Umbilical cord (tissue), 2 donors: ENCODE measurements around the gene ZNF211. TPM values are rescaled to one million over a fixed set of nuclear protein-coding genes. Genes with fewer than 3 reads are reported as not detected.

Source experiments
- DNase-seq: peaks from one replicate; pipeline ENCODE4 v3.0.0-alpha.2; 2015; ENCODE audit warnings: low spot score
- total RNA-seq: library from RNA; depleted of rRNA; stranded (reverse); fragments of >200 nt; gene quantifications from one replicate; pipeline ENCODE4 v1.2.3, GENCODE V29; 2014; ENCODE audit warnings: low replicate concordance; ENCODE audit not compliant: insufficient read depth

The ZNF211 gene
- 20.5 TPM for total RNA-seq

DNA sequence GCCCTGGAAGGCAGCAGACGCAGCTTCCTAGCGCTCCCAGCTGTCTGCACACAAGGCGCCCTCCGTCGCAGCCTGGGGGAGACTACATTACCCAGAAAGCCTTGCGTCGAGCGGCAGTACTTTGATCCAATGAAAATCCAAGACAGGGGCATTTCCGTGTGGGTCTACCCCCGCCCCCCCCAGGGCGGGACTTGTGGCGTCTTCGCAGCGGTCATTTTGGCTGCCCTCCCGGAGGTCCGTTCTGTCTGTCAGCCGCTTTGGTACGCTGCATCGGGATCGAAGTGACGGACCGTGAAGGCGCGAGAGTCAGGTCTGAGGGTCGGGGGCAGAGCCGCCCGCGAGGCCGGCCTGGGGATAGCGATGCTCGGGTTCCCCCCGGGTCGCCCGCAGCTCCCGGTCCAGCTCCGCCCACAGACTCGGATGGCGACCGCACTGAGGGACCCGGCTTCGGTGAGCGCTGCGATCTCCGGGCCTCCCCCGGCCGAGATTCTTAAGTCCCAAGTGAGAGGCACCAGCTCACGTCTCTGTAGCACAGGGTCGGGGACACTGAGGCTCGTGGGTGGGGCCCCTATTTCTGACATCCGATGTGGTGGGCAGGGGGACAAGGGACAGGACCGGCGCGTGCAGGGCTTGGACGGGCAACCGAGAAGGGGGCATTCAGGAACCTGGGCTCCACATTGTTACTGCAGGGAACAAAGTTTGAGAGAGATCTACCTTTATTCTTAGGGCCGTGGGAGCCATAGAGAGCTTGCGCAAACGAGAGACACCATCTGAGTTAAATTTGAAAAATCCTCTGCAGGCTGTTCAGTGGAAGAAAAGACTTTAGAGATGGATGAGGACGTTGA is at the start of gene ZNF211:
TSS of gene ZNF211 (plus strand) at position 182 of the 845 bp plus-strand sequence. CDS start at position 361, 179 bp downstream.
- DNase-seq: peak; percentile 98

DNA sequence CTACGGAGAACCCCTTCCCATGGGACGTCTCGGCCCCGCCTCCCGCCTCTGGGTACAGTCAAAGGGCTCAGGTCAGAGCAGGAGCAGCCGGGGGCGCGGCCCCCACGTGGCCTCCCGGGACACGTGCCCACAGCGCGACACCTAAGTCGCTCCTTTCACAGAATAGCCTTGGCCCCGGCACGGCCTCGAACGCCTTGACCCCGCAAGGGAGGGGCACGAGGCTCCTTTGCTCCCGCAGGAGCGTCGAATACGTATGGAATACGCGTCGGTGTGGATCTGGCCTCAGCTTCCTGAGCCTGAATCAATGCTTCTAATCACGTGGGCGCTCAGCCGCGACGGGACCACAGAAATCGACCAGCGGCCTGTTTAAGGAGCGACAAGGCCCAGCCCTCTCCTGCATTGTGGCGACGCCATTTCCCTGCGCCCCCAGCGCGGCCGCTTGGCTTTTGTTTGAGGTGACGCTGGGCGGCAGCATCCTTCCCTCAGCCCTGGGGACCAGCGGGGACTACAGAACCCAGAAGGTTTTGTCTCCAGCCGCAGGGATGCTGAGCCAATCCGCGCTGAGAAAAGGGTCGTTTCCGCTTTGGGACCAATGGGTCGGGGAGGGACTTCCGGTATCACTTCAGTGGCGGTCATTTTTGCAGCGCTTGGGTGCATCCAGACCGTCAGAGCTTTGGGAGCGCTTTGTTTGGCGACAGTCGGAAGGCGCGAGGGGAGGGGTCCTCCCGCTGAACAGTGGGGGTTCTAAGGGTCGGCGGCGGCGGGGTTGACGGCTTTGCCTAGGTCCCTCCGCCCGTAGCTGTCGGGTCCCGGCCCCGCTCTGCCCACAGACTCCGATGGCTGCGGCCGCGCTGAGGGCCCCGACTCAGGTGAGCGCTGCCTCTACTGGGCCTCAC is 49.2 kb upstream of the ZNF211 start, which contains the start of gene ZIK1:
TSS of gene ZIK1 (plus strand) at position 625 of the 896 bp plus-strand sequence. CDS start at position 837, 212 bp downstream.
- peak; percentile 98 for DNase-seq

DNA sequence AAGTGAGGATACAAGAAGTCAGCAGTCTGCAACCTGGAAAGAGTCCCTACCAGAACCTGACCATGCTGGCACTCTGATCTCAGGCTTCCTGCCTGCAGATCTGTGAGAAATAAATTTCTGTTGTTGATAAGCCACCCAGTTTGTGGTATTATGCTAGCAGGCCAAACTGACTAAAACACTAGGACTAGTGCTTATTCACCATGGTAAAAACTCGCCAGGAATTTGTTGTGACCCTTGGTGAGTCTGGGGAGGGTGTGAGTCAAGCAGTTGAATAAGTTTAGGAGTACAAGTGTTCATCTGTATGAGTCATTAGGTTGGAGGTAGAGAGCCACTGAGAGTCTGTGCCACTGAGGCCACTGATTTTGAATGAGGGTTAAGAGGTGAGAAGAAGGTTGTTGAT is 45.4 kb upstream of the ZNF211 start:
- DNase-seq: no peak

DNA sequence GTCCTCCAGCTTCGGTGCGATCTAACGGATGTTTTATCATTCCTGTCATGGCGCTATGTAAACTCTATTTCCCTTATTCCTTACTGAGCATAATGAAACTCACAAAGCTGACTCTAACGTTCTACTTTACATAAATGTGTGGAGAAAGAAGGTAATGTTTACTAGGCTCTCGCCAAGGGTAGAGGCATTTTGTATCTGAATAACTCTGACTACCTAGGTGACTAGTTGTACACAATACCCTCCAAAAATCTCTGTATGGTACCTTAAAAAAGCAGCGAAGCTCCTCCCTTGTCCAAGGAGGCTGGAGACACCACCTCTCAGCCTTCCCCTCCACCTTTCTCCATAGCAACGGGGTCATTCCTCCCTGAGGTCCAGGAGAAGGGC is 33.6 kb upstream of the ZNF211 start:
- no peak for DNase-seq

DNA sequence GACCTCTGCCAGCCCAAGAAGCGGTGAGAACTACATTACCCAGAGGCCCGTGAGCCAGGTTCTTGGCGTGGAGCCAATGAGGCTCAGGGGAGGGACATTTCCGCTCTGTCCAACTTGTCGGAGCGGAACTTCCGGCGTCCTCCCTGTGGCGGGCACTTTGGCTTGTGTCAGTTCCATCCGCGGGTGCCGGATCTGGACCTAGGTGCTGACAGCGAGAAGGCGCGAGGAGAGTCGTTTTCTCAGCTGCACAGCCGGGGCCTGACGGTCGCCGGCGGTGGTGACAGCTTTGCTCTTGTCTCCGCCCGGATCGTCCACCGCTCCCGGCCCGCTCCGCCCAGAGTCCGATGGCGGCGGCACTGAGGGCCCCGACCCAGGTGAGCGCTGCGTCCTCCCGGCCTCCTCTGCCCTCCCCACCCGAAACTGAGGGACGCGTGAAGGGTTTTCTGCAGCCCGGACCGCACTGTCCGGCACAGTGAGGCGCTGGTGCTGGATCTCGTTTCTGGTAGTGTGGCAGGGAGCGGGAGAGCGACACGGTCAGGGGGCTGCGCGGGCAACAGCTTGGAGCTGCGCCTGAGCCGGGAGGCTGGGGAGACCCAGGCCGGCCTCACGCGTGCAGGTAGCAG is 33.1 kb upstream of the ZNF211 start, which contains the start of gene ZNF530:
TSS of gene ZNF530 (plus strand) at position 125 of the 623 bp plus-strand sequence. CDS start 4,461 bp downstream, outside the sequence.
- peak; percentile 95 for DNase-seq

DNA sequence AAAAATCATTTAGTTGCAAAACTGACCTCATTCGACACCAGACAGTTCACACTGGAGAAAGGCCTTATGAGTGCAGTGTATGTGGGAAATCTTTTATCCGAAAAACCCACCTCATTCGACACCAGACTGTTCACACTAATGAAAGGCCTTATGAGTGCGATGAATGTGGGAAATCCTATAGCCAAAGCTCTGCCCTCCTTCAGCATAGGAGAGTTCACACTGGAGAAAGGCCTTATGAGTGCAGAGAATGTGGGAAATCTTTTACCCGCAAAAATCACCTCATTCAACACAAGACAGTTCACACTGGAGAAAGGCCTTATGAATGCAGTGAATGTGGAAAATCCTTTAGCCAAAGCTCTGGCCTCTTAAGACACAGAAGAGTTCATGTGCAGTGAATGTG is 26.0 kb upstream of the ZNF211 start:
- no peak for DNase-seq

DNA sequence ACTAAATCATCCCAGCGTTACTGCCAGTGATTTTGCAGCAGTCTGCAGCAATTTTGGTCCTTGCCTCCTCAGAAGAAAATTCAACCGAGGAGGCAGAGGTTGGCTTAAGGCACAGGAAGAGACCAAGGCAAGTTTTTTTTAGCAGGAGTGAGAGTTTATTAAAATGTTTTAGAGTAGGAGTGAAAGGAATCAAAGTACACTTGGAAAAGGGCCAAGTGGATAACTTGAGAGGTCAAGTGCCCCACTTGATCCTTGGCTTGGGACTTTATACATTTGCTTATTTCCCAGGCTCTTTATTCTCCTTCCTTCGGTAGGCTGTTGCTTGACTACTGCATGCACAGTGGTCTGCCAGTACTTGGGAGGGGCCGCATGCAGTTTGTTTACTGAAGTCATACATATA is 21.9 kb upstream of the ZNF211 start:
- DNase-seq: no peak

DNA sequence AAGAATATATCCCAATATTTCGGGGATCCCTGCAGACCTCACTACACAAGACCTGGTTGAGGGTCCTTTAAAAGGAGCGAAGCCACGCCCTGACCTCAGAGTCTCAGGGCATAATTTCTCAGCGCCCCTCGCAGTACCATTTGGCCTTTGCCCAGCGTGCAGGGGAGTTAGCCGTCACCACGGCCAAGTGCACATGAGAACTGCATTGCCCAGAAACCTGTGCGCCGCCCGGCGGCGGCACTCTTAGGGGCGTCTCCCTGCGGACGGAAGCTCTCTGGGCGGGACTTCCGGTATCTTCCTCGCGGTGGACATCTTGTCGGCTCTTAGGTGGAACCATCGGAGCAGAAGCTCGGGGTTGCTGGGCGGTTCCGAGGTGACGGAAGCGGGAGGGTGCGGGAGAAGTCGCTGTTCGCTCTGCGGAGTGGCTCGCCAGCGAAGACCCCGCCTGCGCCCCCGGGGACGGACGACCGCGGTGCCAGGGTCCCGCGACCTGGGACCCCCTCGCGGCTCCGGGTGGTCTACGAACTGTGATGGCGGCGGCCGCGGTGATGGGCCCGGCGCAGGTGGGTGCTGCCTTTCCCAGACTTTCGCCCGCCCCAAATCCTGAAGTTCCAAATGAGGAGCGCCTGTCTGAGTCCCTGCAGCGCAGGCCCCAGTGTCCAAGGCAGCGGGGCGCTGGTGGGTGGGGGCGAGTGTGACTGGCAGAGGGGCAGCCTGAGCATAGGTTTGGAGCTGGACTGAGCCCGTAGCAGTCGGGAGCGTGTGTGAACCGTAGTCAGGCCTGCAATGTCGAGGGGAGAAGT is 18.8 kb upstream of the ZNF211 start, which contains the start of gene ZNF134:
TSS of gene ZNF134 (plus strand) at position 302 of the 803 bp plus-strand sequence. CDS start 5,227 bp downstream, outside the sequence.
- peak; percentile 96 for DNase-seq

DNA sequence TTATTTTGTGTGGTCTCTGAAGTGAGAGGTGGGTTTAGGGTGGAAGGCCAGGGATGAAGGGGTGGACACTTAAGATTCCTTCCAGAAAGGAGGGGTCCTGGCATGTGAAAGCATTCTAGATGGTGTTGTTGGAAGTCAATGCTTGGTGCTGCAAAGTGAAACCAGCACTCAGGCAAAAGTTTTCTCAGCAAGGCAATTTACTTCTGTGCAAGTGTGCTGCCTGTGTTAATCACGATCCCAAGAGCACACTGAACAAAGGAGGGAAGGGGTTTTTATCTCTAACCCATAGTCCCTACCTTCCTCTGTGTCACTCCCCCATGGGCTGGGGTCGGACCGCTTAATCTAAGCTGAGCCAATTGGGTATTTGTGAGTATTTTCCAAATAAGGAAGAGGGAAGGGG is 17.6 kb upstream of the ZNF211 start:
- DNase-seq: no peak

DNA sequence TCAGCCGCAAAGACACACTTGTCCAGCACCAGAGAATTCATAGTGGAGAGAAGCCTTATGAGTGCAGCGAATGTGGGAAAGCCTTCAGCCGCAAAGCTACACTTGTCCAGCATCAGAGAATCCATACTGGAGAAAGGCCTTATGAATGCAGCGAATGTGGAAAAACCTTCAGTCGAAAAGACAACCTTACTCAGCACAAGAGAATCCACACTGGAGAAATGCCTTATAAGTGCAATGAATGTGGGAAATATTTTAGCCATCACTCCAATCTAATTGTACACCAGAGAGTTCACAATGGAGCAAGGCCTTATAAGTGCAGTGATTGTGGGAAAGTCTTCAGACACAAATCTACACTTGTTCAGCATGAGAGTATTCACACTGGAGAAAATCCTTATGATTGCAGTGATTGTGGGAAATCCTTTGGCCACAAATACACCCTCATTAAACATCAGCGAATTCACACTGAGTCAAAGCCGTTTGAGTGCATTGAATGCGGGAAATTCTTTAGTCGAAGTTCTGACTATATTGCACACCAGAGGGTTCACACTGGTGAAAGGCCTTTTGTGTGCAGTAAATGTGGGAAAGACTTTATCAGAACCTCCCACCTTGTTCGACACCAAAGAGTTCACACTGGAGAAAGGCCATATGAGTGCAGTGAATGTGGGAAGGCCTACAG is 12.2 kb upstream of the ZNF211 start:
- no peak for DNase-seq

DNA sequence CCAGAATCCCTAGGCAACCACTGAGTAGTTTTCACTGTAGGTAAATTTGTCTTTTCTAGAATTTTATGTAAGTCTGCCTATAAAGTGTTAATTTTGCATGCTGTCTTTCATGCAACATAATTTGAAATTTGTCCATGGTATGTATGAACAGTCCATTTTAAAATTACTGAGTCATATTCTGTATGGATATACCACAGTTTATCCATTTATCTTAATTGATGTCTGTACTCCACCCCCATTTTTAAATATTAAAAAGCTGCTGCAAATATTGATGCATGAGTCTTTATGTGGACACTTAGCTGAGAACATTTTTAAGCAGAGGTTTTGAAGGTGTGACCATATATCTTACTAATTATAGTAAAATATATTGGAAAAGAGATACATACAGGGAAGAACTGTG is 9.9 kb upstream of the ZNF211 start:
- DNase-seq: no peak

DNA sequence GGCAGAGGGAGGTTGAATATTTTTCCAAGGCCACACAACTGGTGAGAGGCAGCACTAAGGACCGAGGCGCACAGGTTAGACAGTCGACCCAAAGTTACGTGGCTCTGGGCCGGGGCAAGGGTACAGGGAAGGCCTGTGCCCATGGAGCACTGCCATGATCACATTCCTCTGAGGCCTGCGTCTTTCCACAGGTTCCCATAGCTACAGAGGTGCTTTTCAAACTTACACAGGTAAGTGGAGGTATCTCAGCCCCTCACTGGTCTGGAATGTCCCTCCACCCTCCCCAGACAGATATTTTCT is 814 bp downstream of the ZNF211 start:
- no peak for DNase-seq

DNA sequence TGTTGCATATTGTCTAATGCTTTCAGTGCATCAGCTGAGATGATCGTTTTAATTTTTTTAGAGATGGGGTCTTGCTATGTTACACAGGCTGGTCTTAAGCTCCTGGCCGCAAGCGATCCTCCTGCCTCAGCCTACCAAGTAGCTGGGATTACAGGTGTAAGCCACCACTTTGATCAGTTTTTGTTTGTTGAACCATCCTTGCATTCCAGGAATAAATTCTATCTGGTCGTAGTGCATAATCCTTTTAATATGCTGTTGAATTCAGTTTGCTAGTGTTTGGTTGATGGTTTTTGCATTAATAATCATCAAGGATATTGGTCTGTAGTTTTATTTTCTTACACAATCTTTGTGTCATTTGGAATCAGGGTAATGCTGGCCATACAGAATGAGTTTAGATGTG is 4.4 kb downstream of the ZNF211 start:
- no peak for DNase-seq

DNA sequence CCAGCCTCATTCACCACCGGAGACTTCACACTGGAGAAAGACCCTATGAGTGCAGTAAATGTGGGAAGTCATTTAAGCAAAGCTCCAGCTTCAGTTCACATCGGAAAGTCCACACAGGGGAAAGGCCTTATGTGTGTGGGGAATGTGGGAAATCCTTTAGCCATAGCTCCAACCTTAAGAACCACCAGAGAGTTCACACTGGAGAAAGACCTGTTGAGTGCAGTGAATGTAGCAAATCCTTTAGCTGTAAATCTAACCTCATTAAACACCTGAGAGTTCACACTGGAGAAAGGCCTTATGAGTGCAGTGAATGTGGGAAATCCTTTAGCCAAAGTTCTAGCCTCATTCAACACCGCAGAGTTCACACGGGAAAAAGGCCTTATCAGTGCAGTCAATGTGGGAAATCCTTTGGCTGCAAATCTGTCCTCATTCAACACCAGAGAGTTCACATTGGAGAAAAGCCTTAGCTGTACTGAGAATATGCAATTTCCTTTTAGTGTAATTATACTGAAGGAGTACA is 8.8 kb downstream of the ZNF211 start:
- DNase-seq: no peak

DNA sequence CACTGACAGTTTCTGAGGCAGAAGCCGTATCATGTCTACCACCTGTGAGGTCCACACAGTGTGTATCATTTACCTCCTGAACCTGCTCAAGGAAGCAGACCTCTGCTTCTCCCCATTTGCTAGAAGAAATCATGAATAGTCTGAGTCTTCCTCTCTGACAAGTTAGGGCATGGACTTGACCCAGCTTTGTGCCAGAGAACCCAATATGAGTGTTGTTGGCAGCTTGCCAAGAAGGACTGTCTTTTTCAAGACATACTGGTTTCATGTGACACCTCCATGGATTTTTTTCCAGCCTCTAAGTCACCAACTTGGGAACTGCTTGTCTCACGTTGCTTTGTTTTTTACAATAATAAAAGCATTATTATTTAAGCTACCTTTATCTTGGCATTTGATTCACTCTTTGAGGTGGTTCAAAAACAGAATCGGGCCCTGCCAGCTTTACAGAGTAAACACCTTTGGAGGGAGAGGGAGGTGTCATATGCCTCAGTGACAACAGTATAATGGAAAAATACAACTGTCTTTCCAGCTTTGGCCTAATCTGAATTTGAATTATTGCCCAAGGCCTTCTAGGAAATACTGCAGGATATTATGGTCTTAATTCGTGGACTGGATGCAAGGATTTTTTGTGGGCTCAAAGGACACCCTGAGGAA is 9.6 kb downstream of the ZNF211 start:
- DNase-seq: peak; percentile 10

DNA sequence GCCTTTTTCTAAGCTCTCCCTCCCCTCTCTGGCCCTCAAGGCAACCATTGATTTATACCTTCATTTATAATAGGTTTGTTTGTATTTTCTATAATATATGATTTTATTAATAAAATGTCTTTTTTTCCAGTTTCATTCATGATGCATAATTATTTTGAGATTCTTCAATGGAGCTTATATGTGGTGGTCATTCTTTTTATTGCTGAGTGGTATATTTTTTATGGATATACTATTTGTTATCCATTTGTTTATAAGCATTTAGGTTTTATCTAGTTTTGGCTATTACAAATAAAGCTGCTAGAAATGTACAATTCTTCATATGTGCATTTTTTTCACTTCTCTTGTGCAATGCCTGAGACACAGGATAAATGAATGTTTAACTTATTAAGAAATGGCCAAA is 10.8 kb downstream of the ZNF211 start:
- no peak for DNase-seq

DNA sequence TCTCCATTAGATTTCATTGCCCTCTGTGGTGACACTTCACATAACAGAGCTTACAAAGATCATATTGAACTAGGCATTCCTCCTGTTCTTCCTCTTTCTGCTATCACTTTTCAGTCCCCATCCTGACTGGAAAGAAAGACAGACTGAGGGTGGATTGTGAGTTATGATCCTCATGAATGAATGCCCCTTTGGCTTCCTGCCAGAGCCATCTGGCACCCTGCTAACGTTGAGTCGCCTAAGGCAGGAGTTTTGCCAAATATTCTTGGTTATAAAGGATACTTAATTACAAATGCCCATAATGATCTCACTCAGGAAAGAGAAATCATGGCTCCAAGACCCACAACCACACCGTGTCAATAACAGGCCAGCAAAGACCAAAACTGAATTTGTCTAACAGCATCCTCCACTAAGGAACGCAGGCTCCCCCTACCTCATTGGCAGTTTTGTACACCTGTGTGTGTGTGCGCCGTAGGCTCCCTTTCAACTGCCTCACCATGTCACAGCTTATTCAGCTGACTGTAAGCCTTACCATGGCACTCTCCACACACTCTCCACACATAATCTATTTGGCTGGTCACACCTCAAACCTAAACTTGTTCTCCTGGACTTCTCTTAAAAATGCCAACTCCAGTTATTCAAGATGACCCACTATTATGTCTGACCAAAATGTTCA is 15.5 kb downstream of the ZNF211 start:
- no peak for DNase-seq

DNA sequence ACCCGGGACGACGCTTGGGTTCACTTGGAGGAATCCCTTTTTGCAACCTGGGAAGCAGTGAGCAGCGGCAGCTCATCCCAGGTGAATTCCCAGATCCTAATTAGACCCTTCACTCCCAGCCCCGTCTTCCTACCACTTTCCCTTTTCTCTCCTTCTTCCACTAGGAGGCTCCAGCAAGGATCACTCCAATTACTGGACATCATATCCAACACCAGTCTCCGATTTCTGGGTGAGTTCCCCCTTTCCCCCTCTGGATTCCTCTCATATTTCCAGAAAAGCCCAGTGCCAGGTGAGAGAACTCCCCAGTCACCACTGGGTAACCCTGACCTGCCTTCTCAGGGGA is 18.7 kb downstream of the ZNF211 start:
- no peak for DNase-seq

DNA sequence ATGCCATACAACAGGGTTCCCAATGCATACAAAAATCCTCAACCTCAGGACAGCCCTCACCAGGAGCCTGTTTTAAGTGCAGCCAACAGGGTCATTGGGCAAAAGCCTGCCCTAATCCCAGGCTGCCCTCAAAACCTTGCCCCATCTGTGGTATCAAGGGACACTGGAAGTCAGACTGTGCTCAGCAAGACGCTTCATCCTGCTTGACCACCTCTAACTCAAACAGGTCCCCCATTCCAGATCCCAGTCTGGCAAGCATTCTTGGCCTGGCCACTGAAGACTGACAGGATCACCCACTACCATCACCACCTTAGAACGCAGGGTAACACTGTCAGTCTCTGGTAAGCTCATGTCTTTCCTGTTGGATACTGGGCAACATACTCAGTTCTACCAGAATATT is 20.7 kb downstream of the ZNF211 start:
- DNase-seq: no peak
